Hypothalamus (tissue), 51 donors: Measurements from ENCODE around the gene RASD1.

Source experiments
- DNase-seq, 51 donors: peaks; one replicate each; lab custom pipeline; 2025; lab: John Stamatoyannopoulos, UW

Gene RASD1

DNA sequence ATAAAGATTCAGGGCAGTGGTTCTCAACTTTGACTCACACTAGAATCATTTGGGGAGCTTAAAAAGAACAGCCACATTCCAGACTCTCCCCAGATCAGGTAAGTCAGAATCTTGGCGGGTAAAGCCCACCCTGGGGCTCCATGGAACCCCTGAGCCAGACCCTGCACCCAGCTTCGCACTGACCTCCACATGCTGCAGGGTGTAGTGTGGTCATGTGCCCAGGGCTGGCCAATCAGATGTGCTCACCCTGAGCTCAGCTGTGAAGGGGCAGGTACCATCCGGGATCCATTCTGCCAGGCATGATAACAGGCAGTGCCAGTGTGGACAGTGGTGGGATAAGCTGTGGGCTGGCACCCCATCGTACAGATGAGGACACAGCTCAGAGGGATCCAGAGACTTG lies 47.5 kb downstream of the RASD1 start:
- DNase-seq: no peak

DNA sequence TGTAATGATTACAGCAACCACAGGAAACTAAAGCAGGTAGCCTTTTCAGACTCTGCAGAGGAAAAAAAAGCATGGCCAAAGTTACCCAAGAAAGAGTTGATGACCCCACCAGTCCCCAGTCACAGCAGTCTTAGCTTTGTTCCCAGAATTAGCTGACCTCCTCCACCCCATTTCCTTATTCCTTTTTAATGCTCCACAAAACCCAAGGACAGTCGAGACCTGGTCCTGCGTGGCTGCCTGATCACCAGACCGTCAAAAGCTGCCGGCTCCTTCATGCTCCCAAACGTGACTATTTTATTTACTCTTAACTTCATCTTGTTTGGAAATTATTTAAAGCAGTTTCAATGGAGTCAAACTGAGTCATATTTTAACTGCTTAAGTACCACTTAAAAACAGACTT lies 48.1 kb downstream of the RASD1 start:
- no peak for DNase-seq

DNA sequence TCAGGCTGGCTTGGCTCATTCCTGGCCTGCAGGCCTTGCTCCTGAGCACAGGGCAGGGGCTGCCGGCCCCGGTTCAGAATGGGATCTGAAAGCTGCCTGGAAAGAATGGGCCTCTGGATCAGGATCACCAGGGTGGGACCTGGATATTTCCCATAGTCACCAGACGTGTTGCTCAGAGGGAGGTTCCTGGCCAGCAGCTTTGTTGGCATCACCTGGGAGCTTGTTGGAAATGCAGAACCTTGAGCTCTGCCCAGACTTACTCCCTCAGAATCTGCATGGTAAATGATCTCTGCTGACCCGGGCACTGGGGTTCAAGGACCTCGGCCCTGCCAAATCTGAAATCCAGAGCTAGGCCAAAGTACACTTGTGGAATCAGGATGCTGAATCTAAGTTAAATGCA lies 48.9 kb downstream of the RASD1 start:
- DNase-seq: no peak

DNA sequence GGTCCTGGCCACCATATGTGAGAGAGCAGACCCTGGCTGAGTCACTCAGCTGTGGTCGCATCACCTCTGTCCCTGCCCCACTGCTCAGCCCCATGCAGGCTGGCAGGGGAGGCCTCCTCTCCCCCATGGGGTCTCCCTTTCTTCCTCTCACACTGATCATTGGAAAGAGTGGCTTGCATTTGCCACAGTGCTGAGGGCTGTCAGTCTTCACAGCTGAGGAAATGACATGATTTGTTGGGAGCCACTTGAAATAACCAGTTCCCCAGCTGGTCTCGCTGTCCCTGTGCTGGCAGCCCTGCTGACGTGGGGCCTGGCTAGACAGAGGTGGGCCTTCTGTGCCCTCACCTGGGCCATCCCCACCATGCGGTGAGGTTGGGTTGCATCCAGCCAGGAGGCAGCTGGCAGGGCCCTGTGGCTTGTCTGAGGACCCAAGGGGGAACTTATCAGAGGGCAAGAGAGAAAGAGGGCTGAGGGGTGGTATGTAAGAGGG lies 49.5 kb downstream of the RASD1 start:
- DNase-seq: no peak

DNA sequence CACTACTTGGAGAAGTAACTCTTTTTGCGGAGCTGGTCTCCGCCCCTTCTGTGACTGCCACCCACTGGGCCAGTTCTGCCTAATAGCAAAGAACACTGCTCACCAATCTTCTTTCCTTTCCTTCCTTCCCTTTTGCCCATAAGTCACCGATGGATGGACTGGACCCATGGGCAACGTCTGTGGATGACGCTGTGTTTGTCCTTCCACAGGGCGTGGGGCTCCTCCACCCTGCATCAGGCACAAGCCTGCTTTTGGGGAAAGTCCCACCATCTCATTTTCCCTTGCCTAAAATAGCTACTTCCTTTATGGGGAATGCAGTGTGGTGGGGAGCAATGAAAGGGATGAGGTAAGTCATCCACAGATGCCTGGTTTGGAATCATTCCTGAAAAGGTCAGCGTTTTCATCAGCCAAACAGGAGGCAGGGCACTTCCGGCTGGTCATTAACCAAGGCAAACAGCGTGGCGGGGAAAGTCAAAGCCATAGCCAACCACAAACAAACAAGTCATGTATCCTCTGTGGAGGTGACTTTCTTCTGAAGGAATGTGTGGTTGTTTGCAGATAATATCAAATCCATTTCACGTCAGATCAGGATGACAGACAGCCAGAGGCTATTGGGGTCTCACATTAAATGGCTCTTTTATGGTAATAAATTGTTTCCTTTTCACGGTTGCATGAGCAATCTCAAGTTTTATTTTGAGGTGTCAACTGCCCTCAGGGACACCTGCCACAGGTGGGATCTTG lies 50.1 kb downstream of the RASD1 start:
- DNase-seq: no peak

DNA sequence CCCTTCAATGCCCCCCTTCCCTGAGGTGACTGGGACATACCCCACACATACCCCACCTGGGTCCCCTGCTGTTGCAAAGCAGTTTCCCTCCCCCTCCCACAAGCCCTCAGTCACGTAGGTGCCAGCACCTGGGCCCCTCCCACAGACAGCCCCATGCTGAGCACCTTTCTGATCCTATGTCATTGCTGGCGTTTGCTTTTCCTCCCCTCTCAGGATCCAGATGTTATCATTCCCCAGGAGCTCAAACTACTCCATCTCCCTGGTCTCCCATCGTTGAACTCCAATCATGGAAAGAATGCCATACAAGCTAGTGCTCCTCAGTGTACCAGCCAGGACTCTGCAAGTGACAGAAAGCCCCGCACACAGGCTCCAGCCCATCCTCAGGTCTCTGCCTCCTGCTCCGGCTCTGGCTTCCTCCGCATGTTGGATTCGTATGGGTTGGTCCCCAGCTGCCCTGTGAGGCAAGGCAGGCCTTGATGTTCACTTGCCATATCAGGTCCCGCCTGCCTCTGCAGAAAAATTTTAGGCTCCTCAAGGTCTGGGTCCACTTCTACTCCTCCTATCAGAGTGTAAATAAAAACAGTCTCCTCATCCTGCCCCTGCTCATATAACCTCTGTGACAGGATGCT lies 50.8 kb downstream of the RASD1 start:
- no peak for DNase-seq
